Measurements from ENCODE around the gene PLEKHG7. TPM values are rescaled to one million over a fixed set of nuclear protein-coding genes. Genes with fewer than 3 reads are reported as not detected.

PLEKHG7 gene
- total RNA-seq, 1 experiment from 2014 or later = not detected

GRCh38 chr12:92769124-92769901, 66.5 kb downstream of the PLEKHG7 start (continued):
- TF ChIP-seq, protein P1, sequence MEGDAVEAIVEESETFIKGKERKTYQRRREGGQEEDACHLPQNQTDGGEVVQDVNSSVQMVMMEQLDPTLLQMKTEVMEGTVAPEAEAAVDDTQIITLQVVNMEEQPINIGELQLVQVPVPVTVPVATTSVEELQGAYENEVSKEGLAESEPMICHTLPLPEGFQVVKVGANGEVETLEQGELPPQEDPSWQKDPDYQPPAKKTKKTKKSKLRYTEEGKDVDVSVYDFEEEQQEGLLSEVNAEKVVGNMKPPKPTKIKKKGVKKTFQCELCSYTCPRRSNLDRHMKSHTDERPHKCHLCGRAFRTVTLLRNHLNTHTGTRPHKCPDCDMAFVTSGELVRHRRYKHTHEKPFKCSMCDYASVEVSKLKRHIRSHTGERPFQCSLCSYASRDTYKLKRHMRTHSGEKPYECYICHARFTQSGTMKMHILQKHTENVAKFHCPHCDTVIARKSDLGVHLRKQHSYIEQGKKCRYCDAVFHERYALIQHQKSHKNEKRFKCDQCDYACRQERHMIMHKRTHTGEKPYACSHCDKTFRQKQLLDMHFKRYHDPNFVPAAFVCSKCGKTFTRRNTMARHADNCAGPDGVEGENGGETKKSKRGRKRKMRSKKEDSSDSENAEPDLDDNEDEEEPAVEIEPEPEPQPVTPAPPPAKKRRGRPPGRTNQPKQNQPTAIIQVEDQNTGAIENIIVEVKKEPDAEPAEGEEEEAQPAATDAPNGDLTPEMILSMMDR (IDR thresholded peaks at IDR 0.05 in 2 of 3, conservative IDR thresholded peaks at IDR 0.05 in 1 of 3; ENCODE audit: borderline replicate concordance in 1 of 3, insufficient read depth in 1 of 3, low read depth in 2 of 3, low read length in 2 of 3) = no peak
- TF ChIP-seq CBX3 (IDR thresholded peaks at IDR 0.05; ENCODE audit: low read depth) (no peak), SP1 (IDR thresholded peaks at IDR 0.05; ENCODE audit: low read depth) (no peak)

DNA sequence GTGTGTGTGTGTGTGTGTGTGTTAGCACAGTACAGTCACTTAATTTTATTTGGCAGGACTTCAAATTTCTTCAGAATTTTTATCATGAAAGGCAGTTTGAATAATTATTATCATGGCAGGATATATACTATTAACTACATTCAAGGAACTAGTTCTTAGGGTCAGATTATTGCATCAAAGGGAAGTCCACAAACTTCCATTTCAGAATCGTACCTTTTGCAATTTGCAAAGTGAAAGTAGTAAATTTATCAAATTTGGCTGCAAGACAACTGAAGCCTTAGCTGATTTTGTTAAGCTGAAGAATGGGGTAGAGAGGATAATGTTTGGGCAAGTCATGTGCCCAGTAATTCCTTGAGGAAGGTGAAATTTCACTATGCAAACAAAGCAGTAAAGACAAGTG, 68.2 kb downstream of the PLEKHG7 start:
- H3K36me3 ChIP-seq (ENCODE audit: control insufficient read depth in 1 of 2, insufficient read depth in 2 of 2, low read length in 2 of 2) = no peaks in the 10 kb centered on the region
- no TSS peak for BruUV-seq (replicated peaks)
- H3K4me3 ChIP-seq (replicated peaks in 1 of 2; ENCODE audit: low read depth in 1 of 2, low read length in 2 of 2) = no peak overlapping the region
- H3K4me1 ChIP-seq (ENCODE audit: control insufficient read depth in 1 of 2, insufficient read depth in 2 of 2, low read length in 2 of 2) = no peaks in the 10 kb centered on the region
- no peak overlapping the region for H3K9ac ChIP-seq (ENCODE audit: low read length)
- TF ChIP-seq EGR1 (IDR thresholded peaks at IDR 0.05; ENCODE audit: low read depth) = no peak
- TF ChIP-seq, protein P2, sequence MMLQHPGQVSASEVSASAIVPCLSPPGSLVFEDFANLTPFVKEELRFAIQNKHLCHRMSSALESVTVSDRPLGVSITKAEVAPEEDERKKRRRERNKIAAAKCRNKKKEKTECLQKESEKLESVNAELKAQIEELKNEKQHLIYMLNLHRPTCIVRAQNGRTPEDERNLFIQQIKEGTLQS (IDR thresholded peaks at IDR 0.05) = no peak
- TF ChIP-seq ELF1 (IDR thresholded peaks at IDR 0.05; ENCODE audit: borderline replicate concordance, low read depth) = no peak
- TF ChIP-seq REST (IDR thresholded peaks at IDR 0.05; ENCODE audit: low read depth) = no peak
- no peak for TF ChIP-seq SIN3A (IDR thresholded peaks at IDR 0.05; ENCODE audit: low read depth)
- no peak for TF ChIP-seq CBX3 (IDR thresholded peaks at IDR 0.05; ENCODE audit: low read depth)
- TF ChIP-seq ZFX (IDR thresholded peaks at IDR 0.05) = no peak
- TF ChIP-seq SP1 (IDR thresholded peaks at IDR 0.05; ENCODE audit: low read depth) = no peak
- no peak for TF ChIP-seq EZH2 (IDR thresholded peaks at IDR 0.05)
- no peak for TF ChIP-seq SRF (IDR thresholded peaks at IDR 0.05; ENCODE audit: low read depth)
- TF ChIP-seq, protein P1 (IDR thresholded peaks at IDR 0.05 in 2 of 3, conservative IDR thresholded peaks at IDR 0.05 in 1 of 3; ENCODE audit: borderline replicate concordance in 1 of 3, insufficient read depth in 1 of 3, low read depth in 2 of 3, low read length in 2 of 3) = no peak
- no peak for TF ChIP-seq FOSL1 (IDR thresholded peaks at IDR 0.05; ENCODE audit: low read depth)
- no peak for TF ChIP-seq POLR2A (IDR thresholded peaks at IDR 0.05; ENCODE audit: borderline replicate concordance, extremely low read depth, insufficient read depth, insufficient read length)
- no peaks in the 10 kb centered on the region for H3K9me2 ChIP-seq (ENCODE audit: insufficient read depth)
- no peaks in the 10 kb centered on the region for H3K27me3 ChIP-seq (ENCODE audit: insufficient read depth, low read length)
- H3K27ac ChIP-seq (ENCODE audit: low read depth, low read length) = no peak overlapping the region
- ChIA-PET CTCF (no interaction called here), POLR2A (interaction anchor here (0.5 kb wide), 1 partner anchor 372 kb away, joined by 3 read pairs; no protein-coding TSS in a partner anchor), RAD21 (ENCODE audit: low non-redundant PET in 1 of 2, low total read pairs in 2 of 2, uncharacterized antibody in 2 of 2, unreplicated experiment in 2 of 2) (no interaction called here)
- no peaks in the 10 kb centered on the region for H4K20me1 ChIP-seq (ENCODE audit: insufficient read depth)
- no peak for DNase-seq (ENCODE audit: low read depth, low spot score)
- ATAC-seq = no peak
- no peak overlapping the region for H3K4me2 ChIP-seq (ENCODE audit: low read length)
- H3K9me3 ChIP-seq (ENCODE audit: control insufficient read depth in 1 of 2, insufficient read depth in 1 of 2, low read depth in 1 of 2, low read length in 2 of 2) = no peaks in the 10 kb centered on the region
- no peaks in the 10 kb centered on the region for H3K79me2 ChIP-seq (ENCODE audit: insufficient read depth, low read length)
- H2AFZ ChIP-seq (ENCODE audit: low read depth, low read length, poor library complexity, severe bottlenecking) = no peak overlapping the region
- intact Hi-C loops (cut with micrococcal nuclease) = no loop called here

Measured in HCT116 (cell line).